Measurements from ENCODE around the gene TTC38. TPM values are rescaled to one million over a fixed set of nuclear protein-coding genes. Genes with fewer than 3 reads are reported as not detected.

TTC38 gene
- total RNA-seq, 4 donors from 2014 or later = 30.4 to 58.3 (median 43.1) TPM

DNA sequence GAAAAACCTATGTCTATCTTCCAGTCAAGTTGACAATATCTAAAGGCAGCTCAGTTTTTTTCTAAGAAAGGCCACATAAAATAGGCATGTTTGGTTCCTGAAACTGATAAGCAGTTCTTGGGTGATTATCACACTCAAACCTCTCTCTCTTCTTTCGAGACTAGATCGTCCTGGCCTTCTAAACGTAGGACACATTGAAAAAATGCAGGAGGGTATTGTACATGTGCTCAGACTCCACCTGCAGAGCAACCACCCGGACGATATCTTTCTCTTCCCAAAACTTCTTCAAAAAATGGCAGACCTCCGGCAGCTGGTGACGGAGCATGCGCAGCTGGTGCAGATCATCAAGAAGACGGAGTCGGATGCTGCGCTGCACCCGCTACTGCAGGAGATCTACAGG lies 32.8 kb upstream of the TTC38 start:
- no peaks in the 10 kb centered on the region for H3K9me3 ChIP-seq
- H3K4me1 ChIP-seq = peaks cover 24 to 26% of the 10 kb centered on the region in 2 donors
- H3K27me3 ChIP-seq = no peaks in the 10 kb centered on the region
- in situ Hi-C loops (cut with MboI; ENCODE audit: low sequenced_read_pairs in 4 of 4) (no loop called here), intact Hi-C loops (cut with DNase I; ENCODE audit: low total_unique reads) (no loop called here)
- DNase-seq (no peak), ATAC-seq (no peak)
- no peak overlapping the region for H3K4me3 ChIP-seq
- H3K27ac ChIP-seq = no peak overlapping the region
- TF ChIP-seq POLR2A (IDR thresholded peaks at IDR 0.05) (no peak), CTCF (IDR thresholded peaks at IDR 0.05 in 4 of 5, conservative IDR thresholded peaks at IDR 0.05 in 1 of 5) (no peak)
- H3K36me3 ChIP-seq = peaks cover 0 to 11% of the 10 kb centered on the region in 2 donors

DNA sequence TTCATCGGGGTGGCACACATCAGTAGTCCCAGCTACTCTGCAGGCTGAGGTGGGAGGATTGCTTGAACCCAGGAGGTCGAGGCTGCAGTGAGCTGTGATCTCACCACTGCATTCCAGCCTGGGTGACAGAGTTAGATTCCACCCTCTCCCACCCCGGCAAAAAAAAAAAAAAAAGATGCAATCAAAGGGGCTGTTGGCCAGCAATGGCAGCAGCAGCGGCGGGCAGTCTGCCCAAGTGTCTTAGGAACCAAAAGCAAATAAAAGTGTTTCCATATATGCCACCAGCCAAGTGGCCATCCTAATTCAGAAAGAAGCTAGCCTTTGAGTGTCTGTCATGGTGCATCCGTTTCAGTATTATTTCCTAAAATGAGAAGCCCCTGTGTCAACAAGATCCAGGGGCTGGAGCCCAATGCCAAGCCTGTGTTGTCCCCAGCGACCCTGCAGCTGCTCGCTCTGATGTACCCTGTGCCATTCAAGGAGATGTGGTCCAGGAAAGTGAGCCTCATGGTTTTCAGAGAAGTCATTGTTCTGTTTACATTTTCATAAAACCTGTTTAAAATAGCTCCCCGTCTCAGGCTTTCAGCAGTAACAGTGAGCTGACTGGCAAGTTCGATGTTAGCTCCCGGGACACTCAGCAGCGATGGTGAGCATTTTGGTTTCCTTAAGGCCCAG lies 30.2 kb upstream of the TTC38 start:
- Histone ChIP-seq H3K9me3 (no peaks in the 10 kb centered on the region), H3K27ac (peak overlapping the region; percentile 1 to 54 (median 48)), H3K4me3 (no peak overlapping the region), H3K4me1 (peaks cover 42 to 46% of the 10 kb centered on the region in 2 donors), H3K36me3 (peaks cover 0 to 11% of the 10 kb centered on the region in 2 donors), H3K27me3 (no peaks in the 10 kb centered on the region)
- ATAC-seq (no peak), DNase-seq (no peak)
- in situ Hi-C loops (cut with MboI; ENCODE audit: low sequenced_read_pairs in 4 of 4) = no loop called here
- TF ChIP-seq POLR2A (IDR thresholded peaks at IDR 0.05) = no peak
- intact Hi-C loops (cut with DNase I; ENCODE audit: low total_unique reads) = no loop called here

DNA sequence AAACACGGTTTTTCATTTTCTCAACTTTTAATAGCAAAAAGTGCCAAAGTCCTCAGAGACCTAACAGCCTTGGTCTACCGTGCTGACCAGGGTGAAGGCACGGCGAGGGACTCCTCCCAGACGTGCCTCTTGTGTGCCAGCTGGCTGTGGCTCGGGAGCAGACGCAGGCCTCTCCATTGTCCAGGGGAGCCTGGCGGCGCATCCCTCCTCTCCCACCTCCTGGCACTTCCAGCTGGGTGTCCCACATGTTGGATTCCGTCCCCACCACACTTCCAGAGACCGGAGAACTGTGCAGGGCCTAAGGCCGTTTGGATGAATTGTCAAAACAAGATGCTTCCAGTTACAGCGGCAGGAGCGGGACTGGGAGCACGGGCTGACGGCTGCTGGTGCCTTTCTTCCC lies 29.3 kb upstream of the TTC38 start:
- ATAC-seq = peak in 1 of 2 donors; percentile 52
- no peaks in the 10 kb centered on the region for H3K27me3 ChIP-seq
- H3K9me3 ChIP-seq = no peaks in the 10 kb centered on the region
- peak overlapping the region; percentile 1 to 54 (median 48) for H3K27ac ChIP-seq
- intact Hi-C loops (cut with DNase I; ENCODE audit: low total_unique reads) = no loop called here
- no peak overlapping the region for H3K4me3 ChIP-seq
- in situ Hi-C loops (cut with MboI; ENCODE audit: low sequenced_read_pairs in 4 of 4) = no loop called here
- TF ChIP-seq CTCF (IDR thresholded peaks at IDR 0.05 in 4 of 5, conservative IDR thresholded peaks at IDR 0.05 in 1 of 5) = no peak
- TF ChIP-seq POLR2A (IDR thresholded peaks at IDR 0.05) = no peak
- peaks cover 0 to 11% of the 10 kb centered on the region in 2 donors for H3K36me3 ChIP-seq
- DNase-seq = peak in 1 of 2 donors; percentile 42
- peaks cover 37 to 41% of the 10 kb centered on the region in 2 donors for H3K4me1 ChIP-seq

- TF ChIP-seq POLR2A (IDR thresholded peaks at IDR 0.05) (no peak), CTCF (IDR thresholded peaks at IDR 0.05 in 4 of 5, conservative IDR thresholded peaks at IDR 0.05 in 1 of 5) (no peak)
- no peaks in the 10 kb centered on the region for H3K27me3 ChIP-seq
- H3K4me3 ChIP-seq = no peak overlapping the region
- peaks cover 0 to 17% of the 10 kb centered on the region in 2 donors for H3K36me3 ChIP-seq
- no peaks in the 10 kb centered on the region for H3K9me3 ChIP-seq
- in situ Hi-C loops (cut with MboI; ENCODE audit: low sequenced_read_pairs in 4 of 4) = no loop called here
- intact Hi-C loops (cut with DNase I; ENCODE audit: low total_unique reads) = no loop called here
- peaks cover 32 to 34% of the 10 kb centered on the region in 2 donors for H3K4me1 ChIP-seq
- H3K27ac ChIP-seq = peak overlapping the region in 1 of 4 donors; percentile 44
- DNase-seq = peak in 1 of 2 donors; percentile 35
- peak in 1 of 2 donors; percentile 63 for ATAC-seq
Observed at GRCh38 chr22:46239261-46240048, 28.4 kb upstream of the TTC38 start.

GRCh38 chr22:46240073-46240472 lies 27.7 kb upstream of the TTC38 start:
- Histone ChIP-seq H3K27ac (no peak overlapping the region), H3K27me3 (no peaks in the 10 kb centered on the region), H3K9me3 (no peaks in the 10 kb centered on the region), H3K4me1 (peaks cover 33 to 38% of the 10 kb centered on the region in 2 donors), H3K4me3 (no peak overlapping the region), H3K36me3 (peaks cover 0 to 16% of the 10 kb centered on the region in 2 donors)
- ATAC-seq (no peak), DNase-seq (no peak)
- TF ChIP-seq POLR2A (IDR thresholded peaks at IDR 0.05) = no peak
- intact Hi-C loops (cut with DNase I; ENCODE audit: low total_unique reads) (no loop called here), in situ Hi-C loops (cut with MboI; ENCODE audit: low sequenced_read_pairs in 4 of 4) (no loop called here)

All from gastrocnemius medialis (tissue), 4 donors.